ENCODE results near the gene FAM241A.
"Not testable (repeated sequence)": the region's sequence is repeated elsewhere in the genome, so short reads cannot be mapped to it uniquely, and the experiment has no call there.

Gene FAM241A

DNA sequence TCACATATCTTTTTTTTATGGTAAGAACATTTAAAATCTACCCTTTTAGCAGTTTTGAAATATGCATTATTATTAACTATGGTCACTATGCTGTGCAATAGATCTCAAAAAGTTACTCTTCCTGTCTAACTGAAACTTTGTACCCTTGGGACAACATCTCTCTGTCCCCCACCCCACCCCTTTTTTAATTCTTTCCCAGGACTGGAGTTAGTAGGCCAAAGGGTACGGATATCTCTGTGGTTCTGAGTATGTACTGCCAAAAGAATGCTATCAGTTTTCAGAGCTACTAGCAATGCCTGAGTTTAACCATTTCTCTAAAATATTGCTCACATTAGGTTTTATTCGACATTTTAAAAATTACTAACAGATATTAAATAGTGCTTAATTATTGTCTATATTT, 4.7 kb upstream of the FAM241A start:
- no peak for DNase-seq

DNA sequence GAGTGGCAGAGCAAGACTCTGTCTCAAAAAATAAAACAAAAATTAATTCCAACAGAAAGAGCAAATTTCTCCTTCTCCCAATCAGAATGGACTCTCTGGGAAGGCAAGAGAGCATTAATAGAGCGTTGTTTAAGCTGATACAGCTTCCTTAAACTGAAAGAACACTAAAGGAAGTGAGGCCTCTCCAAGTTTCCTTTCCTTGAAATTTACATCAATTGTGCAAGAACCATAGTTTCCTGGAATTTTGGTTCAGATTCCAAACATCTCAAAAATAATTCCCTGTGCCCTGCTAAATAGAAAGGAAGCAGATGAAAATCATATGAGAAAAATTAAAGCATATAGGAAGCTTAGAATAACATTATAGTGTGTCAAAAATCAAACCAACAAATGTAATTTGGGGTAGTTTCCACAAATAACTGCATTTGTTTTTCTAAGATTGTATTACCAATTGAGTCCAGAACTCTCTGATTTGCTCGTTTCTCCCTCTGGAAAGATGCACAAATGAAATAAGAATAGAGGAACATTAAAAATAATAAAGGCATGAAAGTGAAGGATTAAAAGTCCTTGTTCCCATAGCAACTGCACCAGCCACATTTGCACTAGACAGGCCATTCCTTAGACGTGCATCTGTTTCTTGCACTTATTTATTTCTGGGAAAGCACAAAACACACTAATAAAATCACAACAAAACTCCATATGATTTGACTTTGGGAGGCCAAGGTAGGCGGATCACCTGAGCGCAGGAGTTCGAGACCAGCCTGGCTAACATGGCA, 3.7 kb upstream of the FAM241A start:
- no peak for DNase-seq

DNA sequence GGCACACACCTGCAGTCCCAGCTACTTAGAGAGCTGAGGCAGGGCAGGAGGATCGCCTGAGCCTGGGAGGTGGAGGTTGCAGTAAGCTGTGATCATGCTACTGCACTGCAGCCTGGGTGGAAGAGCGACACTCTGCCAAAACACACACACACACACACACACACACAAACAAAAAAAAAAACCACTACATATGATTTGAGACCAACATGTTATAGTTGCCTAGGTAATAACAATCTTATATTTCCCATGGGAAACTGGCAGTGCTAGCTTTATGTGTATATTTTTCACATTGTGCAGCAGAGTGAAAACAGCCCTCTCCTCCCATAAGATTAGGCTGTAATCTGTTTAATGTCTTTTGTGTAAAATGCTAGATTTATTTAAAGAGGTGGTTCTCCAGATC, 3.1 kb upstream of the FAM241A start:
- DNase-seq: peak; percentile 32

DNA sequence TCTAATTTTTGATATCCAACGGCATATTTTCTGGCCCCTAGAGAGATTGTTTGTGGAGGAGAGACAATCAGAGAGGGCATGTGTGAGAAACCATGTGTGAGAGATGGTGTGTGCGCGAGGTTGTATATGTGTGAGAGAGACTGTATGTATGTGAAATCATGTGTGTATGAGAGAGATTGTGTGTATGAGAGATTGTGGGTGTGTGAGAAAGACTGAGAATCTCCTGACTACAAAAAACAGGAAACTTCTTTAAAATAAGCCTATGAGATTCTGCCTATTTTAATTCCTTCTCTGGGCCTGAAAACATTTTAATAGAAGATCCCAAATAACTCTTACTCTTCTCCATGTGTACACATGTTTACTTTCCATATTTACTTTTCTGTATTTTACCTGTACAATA, 1.5 kb upstream of the FAM241A start:
- no peak for DNase-seq

DNA sequence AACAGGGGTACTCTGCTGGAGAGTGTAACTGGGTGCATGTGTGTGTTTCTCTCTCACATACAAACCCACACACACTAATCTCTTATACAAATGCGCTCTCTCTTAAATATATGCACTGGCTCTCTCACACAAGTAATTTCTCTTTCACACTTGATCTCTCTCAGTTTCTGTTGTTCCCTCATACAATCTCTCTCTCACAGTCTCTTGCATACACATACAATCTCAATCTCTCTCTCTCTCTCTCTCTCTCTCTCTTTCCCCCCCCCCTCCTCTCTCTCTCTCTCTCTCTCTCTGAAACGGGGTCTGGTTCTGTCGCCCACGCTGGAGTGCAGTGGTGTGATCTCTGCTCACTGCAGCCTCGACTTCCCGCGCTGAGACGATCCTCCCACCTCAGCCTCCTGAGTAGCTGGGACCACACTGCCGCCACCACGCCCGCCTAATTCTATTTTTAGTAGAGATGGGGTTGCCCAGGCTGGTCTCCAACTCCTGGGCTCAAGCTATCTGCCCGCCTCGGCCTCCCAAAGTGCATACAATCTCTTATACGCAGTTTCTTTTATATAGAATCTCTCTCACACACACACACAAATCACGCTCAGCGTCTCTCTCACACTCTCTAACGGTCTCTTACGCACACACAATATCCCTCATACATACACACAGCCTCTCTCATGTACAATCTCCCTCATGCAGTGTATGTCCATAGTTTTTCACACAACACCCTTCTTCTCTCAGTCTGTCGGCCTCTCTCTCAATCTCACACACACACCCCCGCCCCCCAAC, 518 bp upstream of the FAM241A start:
- DNase-seq: peak; percentile 50

DNA sequence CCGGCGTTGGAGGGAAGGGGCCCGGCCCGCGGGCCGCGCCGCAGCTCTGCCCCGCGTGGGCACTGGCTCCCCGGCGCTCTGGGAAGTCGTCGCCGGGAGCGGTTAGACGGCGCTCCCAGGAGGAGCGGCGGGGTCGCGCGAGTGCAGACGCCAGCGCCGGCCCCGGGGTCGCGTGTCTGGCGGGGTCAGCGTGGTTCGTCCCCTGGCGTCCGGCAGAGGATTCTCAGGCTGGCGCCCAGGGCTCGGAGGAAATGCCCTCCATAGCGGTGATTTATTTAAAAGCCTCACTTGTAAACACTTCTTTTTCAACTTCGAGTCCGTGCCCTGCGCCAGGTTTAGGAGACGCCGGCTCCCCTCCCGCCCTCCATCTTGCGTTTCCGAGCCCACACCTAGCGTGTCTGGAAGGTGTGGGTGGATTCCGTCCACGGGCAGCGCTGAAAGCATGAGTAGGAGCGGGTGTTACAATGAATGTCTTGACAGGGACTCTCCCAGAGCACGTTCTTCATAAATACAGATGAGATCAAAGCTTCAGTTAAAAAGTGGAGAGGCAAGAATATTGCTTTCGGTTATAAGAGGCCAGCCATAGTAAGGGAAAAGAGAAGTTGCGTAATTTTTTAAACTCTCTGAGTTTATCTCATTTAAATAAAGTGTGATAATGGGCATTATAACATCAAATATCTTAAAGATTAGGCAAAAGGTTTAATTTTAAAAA, 692 bp downstream of the FAM241A start:
- DNase-seq: peak; percentile 75

DNA sequence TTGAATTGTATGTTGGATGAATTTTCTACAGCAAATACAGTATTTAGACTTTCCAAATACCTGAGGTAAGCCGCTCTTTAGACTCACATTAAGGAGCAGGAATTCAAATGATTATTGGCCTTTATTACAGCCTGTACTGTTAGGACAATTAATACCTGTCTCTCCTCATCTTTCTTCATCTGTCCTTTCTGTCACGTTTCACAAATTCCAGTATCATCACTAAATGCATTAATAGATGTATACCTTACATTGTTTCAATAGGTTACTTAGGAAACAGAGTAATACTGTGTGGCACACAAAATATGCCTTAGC, 1.2 kb downstream of the FAM241A start:
- no peak for DNase-seq

DNA sequence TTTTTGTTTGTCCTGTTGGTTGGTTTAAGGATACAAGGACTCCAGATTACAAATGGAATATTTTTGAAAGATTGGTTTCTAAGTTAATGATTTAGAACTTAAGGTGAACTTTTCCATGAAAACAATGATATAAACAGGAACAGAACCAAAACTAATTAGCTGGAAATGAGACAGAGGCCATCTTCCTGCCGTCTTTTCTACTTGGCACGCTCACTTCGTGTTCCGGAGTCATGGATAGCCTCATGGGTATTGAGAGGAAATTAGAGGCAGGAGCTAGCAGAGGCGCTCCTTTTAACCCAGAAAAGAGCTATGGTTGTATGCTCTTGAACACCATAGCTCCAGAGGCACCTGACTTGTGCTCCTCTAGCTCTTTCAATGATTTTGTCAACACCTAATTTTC, 2.4 kb downstream of the FAM241A start:
- no peak for DNase-seq

DNA sequence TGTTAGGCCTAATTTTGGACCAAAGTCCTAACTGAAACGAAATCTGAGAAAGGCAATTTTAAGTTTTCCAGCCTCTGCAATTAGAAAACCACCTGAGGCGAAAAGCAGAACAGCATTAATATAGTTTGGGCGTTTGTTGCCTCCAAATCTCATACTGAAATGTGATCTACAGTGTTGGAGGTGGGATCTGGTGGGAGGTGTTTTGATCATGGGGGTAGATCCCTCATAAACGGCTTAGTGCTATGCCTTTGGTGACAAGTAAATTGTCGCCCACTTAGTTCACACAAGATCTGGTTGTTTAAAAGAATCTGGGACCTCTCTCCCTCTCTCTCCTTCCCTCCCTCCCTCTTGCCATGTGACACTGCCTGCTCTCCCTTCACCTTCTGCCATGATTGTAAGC, 5.7 kb downstream of the FAM241A start:
- no peak for DNase-seq

DNA sequence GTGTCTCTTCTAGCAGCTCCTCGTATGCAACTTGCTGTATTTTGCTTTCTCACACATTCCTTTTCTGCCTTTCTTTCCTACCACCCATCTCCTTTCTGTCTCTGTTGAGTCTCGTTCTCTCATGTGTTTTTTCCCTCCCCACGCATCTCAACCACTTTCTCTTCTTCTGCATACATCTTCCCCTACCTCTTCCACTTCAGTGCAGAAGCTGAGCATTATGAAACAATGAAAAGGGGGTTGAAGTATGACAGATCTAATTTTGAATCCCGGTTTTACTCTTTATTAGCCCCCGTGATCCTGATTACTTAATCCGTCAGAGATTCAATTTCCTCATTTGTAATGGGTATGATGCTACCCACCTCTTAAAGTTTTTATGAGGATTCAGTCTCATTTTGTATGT, 7.3 kb downstream of the FAM241A start:
- peak; percentile 8 for DNase-seq

DNA sequence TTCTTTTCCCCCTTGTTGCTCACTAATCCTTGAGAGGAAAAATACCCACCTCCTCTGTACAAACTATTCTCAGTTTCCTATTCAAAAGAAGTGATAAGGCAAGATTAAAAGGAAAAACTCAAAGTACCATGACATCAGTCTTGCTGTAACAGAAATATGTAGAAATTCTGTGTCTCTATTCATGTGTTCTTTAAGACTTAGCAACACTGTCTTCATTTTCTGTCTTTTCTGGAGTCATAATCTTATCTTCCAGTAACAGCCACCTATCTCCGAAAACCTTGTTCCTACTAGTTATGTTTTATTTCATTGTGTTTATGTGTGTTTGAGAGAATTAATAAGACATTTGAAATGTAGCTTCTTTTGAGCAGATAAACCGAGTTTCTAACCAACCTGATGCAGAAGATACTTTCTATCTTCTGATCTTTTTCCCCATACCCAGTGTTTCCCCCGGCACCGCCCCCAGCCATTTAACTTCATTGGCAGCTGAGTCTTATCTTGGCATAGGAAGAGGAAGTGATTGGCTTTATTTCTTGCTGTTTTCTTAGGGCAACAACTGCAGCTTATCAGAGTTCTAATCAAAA, 8.0 kb downstream of the FAM241A start:
- no peak for DNase-seq

DNA sequence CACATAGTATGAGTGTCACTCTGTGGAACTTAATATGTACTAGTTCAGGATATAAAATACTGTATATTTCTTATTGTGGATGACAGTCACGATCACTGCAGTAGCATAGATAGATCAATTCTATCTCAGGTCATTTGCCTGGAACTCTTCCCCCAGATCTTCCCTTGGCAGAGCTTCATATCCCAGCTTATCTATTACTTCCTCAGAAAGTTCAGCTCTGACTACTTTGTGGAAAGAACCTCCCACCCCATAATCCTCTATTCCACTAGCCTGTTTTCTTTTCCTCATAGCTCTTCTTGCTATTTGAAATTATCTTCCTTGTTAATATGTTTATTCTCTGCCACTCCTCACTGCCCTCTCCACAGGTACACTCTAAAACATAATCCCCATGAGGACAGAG, 10.9 kb downstream of the FAM241A start:
- no peak for DNase-seq

DNA sequence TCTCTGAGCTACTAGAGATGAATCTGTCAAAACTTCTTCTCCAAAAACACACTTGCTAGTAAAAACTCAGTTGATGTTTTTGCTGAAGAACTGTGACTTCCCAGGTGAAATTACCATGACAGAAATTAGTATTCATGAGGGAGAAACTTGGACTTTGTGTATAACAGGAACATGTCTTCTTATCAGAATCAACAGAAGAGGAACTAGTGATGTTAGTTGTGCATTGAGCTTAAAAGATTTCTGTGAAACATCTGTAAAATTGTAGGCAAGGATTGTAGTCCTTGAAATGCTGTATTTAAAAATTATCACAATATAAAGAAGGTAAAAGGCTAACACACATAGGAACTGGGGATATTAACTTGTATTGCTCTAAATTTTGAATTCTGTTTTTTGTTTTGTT, 11.3 kb downstream of the FAM241A start:
- no peak for DNase-seq

DNA sequence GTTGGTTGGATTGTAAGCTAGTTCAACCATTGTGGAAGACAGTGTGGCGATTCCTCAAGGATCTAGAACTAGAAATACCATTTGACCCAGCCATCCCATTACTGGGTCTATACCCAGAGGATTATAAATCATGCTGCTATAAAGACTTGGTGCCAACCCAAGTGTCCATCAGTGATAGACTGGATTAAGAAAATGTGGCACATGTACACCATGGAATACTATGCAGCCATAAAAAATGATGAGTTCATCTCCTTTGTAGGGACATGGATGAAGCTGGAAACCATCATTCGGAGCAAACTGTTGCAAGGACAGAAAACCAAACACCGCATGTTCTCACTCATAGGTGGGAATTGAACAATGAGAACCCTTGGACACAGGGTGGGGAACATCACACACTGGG, 18.5 kb downstream of the FAM241A start:
- DNase-seq: not testable (repeated sequence)

DNA sequence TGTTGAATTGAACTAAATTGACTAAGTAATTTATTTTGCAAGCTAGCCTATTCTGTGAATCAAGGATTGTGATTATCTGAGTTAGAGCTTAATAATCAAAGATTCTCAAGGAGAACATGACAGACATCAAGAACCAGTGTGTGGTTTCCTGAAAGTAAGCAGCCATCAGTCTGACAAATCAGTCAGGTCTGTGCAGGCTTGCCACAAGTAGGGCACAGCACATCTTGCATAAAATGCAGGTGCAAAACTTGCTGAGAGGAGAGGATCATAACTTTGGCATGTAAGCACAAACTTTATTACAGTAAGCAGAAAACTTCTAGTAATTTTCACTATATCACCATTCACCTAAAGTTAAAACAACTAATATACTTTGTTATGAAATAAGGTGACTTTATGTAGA, 22.5 kb downstream of the FAM241A start:
- DNase-seq: no peak

DNA sequence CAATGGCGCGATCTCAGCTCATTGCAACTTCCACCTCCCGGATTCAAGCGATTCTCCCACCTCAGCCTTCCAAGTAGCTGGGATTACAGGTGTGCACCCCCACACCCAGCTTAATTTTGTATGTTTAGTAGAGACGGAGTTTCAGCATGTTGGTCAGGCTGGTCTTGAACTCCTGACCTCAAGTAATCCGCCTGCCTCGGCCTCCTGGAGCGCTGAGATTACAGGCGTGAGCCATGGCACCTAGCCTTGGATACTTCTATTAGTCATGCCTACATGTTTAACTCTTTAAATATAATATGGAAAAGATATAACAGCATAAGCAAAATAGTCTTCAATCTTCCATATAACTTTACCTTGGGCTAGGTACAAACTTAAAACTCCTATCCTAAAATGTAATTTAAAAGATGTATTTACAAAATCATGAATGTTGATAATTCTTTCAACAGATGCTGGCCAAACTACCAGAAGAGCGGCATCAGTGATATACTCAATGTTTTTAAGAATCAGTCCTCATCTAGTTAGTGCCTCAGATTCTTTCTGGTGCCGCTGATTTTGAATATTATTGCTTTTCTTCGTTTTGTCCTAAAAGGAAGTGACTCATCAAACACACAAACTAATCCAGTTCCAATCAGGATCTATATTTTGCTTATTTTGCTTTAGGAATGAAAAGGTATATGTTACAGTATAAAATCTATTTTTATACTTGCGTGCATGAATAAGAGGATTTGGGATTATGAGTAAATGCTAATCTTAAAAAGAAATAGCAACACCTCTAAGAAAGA, 23.7 kb downstream of the FAM241A start:
- no peak for DNase-seq

DNA sequence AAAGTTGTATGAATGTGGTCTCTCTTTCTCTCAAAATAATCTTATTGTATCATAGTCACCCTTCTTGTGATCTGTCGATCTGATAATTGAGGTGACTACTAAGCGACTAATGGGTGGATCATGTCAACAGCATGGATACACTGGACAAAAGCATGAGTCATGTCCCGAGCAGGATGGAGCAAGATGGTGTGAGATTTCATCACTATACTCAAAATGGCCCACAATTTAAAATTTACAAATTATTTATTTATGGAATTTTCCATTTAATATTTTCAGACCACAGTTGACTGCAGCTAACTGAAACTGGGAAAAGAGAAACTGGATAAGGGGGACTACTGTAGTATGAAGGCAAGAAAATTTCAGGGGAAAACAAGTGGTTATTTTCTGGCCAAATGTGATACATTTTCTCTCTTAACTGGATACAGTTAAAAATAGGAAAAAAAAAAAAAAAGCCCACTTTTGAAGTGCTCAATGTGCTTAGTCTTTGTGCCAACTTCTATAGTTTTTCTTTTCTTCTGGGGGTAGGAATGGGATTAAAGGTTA, 25.3 kb downstream of the FAM241A start:
- no peak for DNase-seq

DNA sequence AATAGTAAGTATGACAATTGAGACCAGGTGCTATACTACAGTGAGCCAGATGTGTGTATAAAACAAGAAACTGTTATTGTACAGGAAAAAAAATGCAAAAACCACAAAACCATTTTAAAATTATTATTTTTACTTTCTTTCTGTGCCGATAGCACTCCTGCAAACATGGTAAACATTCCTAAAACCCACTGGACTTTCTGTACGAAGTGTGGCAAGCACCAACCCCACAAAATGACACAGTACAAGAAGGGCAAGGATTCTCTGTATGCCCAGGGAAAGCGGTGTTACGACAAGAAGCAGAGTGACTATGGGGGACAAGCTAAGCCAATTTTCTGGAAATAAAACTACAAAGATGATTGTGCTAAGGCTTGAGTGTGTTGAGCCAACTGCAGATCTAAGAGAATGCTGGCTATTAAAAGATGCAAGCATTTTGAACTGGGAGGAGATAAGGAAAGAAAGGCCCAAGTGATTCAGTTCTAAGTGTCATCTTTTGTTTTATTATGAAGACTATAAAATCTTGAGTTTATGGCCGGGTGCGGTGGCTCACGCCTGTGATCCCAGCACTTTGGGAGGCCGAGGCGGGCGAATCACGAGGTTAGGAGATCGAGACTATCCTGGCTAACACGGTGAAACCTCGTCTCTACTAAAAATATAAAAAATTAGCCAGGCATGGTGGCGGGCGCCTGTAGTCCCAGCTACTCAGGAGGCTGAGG, 26.0 kb downstream of the FAM241A start:
- DNase-seq: not testable (repeated sequence)

DNA sequence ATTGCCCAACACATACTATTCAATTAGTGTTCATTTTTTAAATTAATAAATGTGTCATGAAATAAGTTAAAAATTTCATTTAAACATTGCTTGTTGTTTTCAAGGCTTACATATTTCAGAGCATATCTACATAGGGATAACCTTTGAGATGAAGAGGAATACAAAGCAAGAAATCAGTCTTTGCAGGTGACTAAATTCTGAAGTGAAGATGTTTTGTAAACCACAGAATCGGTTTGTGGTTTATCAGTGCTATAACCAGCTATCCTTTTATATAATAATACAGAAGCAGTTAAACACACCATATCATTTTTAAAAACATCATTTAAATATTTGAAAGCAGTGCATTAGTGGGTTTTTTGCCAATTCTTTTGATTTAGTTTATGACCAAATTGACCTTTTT, 26.9 kb downstream of the FAM241A start:
- DNase-seq: no peak

DNA sequence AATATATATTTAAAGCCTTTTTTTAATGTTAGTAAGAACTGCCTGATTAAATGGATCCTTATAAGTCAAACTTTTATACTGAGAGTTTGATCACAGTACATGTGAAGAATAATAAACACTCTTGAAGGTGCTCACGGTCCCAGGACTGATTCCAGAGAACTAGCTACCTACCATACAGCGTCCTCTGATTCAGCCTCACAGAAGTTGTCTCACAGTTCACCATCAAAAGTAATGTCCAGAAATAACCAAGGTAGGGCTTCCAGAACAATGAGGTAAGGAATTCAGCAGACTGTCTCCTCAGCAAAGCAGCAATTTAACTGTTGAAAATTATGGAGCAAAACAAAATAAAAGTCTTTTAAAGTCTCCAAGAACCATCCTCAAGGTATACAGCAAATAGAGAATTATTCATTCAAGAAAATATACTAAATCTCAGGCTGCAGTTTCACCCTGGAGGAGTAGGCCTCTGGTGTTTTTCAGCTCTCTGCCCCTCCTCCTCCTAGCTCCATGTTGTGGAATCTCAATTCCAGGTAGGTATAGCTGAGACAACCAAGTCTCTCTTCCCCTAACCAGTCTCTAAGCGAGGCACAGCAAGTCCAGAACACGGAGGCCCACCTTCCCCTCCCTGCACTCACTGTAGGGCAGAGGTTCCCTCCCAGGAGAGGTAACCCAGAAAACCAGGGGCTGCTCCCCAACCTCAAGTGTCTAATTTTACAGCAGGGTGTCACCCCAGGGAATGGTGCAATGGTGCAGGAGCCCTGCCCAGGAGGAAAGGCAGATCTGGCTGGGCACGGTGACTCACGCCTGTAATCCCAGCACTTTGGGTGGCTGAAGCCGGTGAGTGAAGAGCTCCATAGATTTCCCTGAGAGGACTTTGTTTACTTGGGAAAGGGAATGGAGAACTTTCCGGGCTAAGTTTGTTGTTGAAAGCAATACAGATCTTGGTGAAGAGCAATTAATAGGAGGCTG, 28.6 kb downstream of the FAM241A start:
- DNase-seq: no peak

DNA sequence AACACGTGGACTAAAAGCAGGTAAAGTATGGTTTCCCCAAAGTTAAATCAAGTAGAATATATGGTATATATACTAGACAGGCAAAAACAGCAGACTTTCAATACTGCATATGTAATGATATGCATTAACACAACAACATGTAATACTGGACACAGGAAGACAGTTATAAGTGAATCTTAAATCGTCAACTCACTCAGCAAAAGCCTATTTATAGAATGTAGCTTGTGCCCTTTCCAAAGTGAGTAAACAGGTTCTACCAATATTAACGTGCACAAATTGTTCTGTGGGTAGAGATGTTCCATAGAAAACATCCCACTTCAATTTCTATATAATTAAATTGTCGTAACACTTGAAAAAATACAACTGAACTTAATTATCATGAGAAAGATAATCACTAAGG, 30.6 kb downstream of the FAM241A start:
- no peak for DNase-seq
